HG02970 (cell line): ENCODE results near the gene PHKA1.
"Not testable (repeated sequence)": the region's sequence is repeated elsewhere in the genome, so short reads cannot be mapped to it uniquely, and the experiment has no call there.

Source experiments
- ATAC-seq: cut with Tn5 transposase; IDR thresholded peaks from one replicate; pipeline ENCODE4 v1.9.1; 2021; ENCODE audit warnings: mild to moderate bottlenecking, moderate library complexity, moderate number of reproducible peaks; ENCODE audit not compliant: unreplicated experiment, low FRiP score

The PHKA1 gene

GRCh38 chrX:72713599-72714477 is at the start of gene PHKA1:
Gene PHKA1 (minus strand): TSS chrX:72714306. CDS start chrX:72713880, 426 bp downstream.
- not testable (repeated sequence) for ATAC-seq

GRCh38 chrX:72760454-72760853 is 46.3 kb upstream of the PHKA1 start:
- not testable (repeated sequence) for ATAC-seq

GRCh38 chrX:72748545-72748944 is 34.4 kb upstream of the PHKA1 start:
- ATAC-seq, result not testable (repeated sequence)

GRCh38 chrX:72745546-72745945 is 31.4 kb upstream of the PHKA1 start:
- ATAC-seq, result not testable (repeated sequence)

DNA sequence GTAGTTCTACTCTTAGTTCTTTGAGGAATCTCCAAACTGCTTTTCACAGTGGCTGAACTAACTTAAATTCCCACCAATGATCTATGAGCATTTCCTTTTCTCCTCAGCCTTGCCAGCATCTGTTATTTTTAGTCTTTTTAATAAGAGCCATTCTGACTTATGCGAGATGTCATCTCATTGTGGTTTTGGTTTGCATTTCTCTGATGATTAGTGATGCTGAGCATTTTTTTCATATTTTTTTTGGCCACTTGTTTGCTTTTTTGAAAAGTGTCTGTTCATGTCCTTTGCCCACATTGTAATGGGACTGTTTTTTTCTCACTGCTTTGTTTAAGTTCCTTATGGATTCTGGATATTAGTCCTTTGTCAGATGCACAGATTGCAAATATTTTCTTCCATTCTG is 21.5 kb upstream of the PHKA1 start:
- ATAC-seq, result no peak

- ATAC-seq, result not testable (repeated sequence)
Measured at GRCh38 chrX:72733636-72734035, 19.5 kb upstream of the PHKA1 start.

DNA sequence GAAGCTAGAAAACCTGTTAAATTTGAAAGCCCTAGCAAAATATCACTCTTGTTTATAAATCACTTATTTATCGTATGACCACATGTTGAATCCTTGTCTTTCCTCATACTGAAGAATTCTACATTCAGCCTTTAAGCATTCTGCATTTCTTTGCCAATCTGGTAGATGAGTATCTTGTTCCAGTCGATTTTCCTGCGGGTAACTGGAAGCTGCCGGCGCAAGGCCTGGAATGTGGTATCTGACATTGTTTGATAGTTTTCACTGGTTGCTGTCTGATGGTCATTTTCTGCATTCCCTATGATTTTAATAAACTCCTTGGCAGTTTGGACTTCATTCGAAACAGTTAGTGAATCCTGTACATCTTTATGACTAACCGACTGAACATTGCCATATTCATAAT is 13.7 kb upstream of the PHKA1 start:
- no peak for ATAC-seq

DNA sequence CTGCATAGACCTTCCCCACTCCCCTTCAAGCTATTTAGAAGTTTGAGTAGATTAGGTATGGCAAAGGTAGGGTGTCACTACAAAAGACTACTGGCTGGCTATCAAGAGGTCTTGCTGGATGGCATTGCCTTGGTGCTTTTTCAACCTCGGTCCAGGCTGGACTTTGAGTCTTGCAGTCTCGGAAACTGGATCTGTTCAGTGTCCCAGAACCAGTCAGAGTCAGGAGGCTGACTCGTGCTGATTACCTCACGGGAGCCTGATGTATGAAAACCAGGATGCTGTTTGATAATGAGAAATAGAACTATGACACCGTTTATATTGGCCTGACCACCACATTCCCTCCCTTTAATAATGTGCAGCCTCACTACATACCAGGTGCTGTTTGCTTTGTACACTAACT is 2.7 kb upstream of the PHKA1 start:
- no peak for ATAC-seq

GRCh38 chrX:72715546-72715945 is 1.4 kb upstream of the PHKA1 start:
- ATAC-seq, result no peak

- no peak for ATAC-seq
Measured at GRCh38 chrX:72714478-72714916, 391 bp upstream of the PHKA1 start.

DNA sequence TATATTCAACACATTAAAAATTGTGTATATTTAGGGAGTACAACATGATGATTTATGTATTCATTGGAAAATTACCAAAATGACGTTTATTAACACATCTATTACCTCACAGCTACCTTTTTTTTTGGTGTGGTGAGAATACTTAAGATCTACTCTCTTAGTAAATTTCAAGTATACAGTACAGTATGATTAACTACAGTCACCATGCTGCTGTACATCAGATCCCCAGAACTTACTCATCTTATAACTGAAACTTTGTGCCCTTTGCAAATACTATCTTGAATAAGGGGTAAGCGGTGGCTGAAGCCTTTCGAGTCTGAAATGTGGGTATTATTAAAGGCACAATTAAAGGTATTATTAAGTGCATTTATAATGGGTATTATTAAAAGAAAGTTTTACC is 976 bp downstream of the PHKA1 start:
- no peak for ATAC-seq

- no peak for ATAC-seq
Measured at GRCh38 chrX:72712094-72712755, 1.9 kb downstream of the PHKA1 start.

DNA sequence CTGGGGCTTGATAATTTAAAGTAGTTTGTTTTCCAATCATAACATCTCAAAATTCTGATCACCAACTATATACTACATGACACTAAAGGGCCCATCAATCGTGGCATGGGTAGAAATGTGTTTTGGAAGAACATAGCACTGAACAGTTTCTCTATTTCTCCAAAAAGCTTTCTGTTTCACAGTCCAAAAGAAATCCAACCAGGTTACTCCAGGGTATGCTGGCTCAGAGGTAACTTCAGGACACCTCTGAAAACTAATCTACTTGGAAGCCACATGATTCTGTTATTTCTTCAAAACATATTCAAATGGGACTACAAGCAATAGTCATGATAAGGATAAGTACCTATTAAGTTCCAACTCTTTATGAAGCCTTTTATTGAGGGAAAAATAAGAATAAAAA is 8.3 kb downstream of the PHKA1 start:
- no peak for ATAC-seq

GRCh38 chrX:72705111-72705510 is 9.0 kb downstream of the PHKA1 start:
- ATAC-seq, result no peak

DNA sequence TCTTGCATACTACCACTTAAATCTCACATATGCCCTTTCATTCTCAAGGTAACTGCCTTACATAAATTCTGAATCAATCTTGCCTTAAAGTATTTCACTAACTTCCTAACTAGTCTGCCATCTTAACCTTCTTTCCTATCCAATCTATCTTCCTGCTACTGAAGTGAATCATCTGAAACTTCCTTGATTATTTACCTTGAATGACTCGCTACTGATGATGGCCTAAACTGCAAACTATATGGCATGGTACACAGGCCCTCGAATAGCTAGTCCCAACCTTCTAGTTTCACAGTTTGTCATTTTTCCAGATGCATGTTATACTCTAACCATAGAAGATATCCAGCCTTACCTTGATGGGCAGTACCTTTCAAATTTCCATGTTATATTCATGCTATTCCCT is 19.9 kb downstream of the PHKA1 start:
- ATAC-seq, result no peak

GRCh38 chrX:72693477-72693876 is 20.6 kb downstream of the PHKA1 start:
- no peak for ATAC-seq

GRCh38 chrX:72687396-72687795 is 26.7 kb downstream of the PHKA1 start:
- no peak for ATAC-seq

DNA sequence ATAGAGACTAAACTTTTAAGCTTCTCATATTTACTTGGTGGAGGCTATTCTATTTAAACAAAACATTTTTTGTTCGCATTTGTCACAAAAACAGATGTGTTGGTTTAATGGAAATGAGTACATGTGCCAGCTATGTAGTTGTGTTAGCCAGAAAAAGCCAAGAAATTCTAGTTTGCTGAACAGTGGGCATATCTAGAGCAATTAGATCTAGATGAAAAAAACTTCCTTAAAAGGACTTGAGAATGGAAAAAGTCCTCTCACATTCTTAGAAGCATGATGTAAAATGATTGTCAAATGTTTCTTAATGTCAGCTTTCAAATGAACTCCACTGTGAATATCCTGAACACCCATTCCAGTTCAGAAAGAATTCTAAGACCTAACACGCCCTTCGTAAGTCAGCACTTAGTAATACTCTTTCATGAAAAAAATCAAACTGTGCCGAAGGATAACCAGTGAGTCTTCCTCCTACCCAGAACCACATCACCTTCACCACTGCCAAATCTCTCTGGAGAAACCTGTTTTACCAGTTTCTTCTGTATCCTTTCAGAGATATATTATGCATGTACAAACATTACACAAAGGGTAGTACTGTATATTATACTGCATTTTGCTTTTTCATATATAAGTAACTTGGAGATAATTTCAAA is 28.2 kb downstream of the PHKA1 start:
- no peak for ATAC-seq

GRCh38 chrX:72685018-72685417 is 29.1 kb downstream of the PHKA1 start:
- ATAC-seq, result no peak

DNA sequence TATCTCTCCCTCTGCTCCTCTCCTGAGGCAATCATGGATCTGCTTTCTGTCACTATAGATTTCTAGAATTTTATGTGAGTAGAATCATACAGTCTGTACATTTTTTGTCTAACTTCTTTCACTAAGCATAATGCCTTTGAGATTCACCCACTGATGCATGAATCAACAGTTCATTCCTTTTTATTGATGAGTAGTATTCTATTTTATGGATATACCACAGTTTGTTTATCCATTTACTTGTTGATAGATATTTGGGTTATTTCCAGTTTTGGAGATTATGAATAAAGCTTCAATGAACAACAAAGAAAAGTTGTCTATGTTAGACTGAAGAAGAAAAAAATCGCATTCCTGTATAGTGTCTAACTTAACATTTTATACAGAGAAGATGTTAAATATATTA is 30.5 kb downstream of the PHKA1 start:
- ATAC-seq, result no peak

DNA sequence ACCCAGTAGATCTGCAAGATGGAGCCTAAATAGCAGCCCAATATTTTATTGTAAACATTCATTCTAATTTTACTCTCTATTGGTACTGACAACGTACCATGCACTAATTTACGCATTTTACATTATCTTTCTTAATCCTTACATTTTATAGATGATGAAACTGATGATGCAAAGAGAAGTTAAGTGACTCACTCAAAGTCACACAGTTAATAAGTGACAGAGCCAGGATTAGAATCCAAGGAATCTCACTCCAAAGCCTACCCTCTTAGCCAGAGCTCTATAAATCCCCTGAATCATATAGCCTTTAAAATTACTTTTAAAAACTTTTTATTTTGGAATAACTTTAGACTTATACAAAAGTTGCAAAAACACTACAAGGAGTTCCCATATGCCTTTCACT is 37.6 kb downstream of the PHKA1 start:
- no peak for ATAC-seq
